H1 (cell line): ENCODE measurements around the gene ARHGEF12. TPM values are rescaled to one million over a fixed set of nuclear protein-coding genes. Genes with fewer than 3 reads are reported as not detected.

Source experiments
- CTCF ChIA-PET: fragments of 300-600 bp; sonication (Branson Sonifier 250); formaldehyde crosslinking; loops from one replicate; lab custom pipeline; 2021; ENCODE audit not compliant: partially characterized antibody; lab: Charles Lee
- POLR2A ChIA-PET: fragments of 300-600 bp; sonication (Branson Sonifier 250); formaldehyde crosslinking; loops from one replicate; lab custom pipeline; 2021; ENCODE audit warnings: inconsistent platforms; ENCODE audit not compliant: partially characterized antibody; lab: Charles Lee
- DNase-seq, 2 experiments: peaks; one replicate each; pipeline versions ENCODE4 v3.0.0 to v3.0.0-alpha.2; 2010 to 2022; ENCODE audit warnings: low spot score in 2 of 2, low read depth in 1 of 2, mixed read lengths in 1 of 2
- FAIRE-seq: peaks from 2 replicates; lab custom pipeline; 2011; peaks lifted over from hg19 to GRCh38; lab: Jason Lieb, UNC
- H2AFZ ChIP-seq: 2 replicates; pipeline ENCODE4 v1.8.1; 2012; ENCODE audit warnings: low read length, inconsistent platforms
- H2AK5ac ChIP-seq: 2 replicates; pipeline ENCODE4 v1.6.1; 2013; ENCODE audit warnings: low read depth, low read length
- H2BK120ac ChIP-seq: replicated peaks from 2 replicates; pipeline ENCODE3; 2013; ENCODE audit warnings: low read depth, low read length, inconsistent platforms
- H2BK12ac ChIP-seq: 2 replicates; pipeline ENCODE4 v1.6.1; 2013; ENCODE audit warnings: low read depth, low read length
- H2BK15ac ChIP-seq: 2 replicates; pipeline ENCODE4 v1.6.1; 2013; ENCODE audit warnings: low read length
- H2BK20ac ChIP-seq: 2 replicates; pipeline ENCODE4 v1.6.1; 2013; ENCODE audit warnings: low read length
- H2BK5ac ChIP-seq: 2 replicates; pipeline ENCODE4 v1.6.1; 2013; ENCODE audit warnings: low read depth, low read length
- H3K14ac ChIP-seq: 2 replicates; pipeline ENCODE4 v1.6.1; 2013; ENCODE audit warnings: inconsistent platforms; ENCODE audit not compliant: insufficient read length
- H3K18ac ChIP-seq: 2 replicates; pipeline ENCODE4 v1.6.1; 2013; ENCODE audit warnings: low read length; ENCODE audit errors: extremely low read depth
- H3K23ac ChIP-seq: 2 replicates; pipeline ENCODE4 v1.6.1; 2013; ENCODE audit warnings: inconsistent platforms; ENCODE audit not compliant: insufficient read length
- H3K23me2 ChIP-seq: 2 replicates; pipeline ENCODE4 v1.6.1; 2013; ENCODE audit warnings: low read depth, low read length
- H3K27ac ChIP-seq: 2 replicates; pipeline ENCODE4 v1.6.1; 2011; ENCODE audit warnings: low read depth, low read length, inconsistent platforms
- H3K27me3 ChIP-seq, 4 experiments: replicated peaks in 1 of 4; 1 replicate in 1 of 4; 2 replicates in 3 of 4; pipeline versions ENCODE4 v1.6.1 to v1.8.1; 2011 to 2013; ENCODE audit warnings: low read length in 3 of 4, mild to moderate bottlenecking in 3 of 4, inconsistent platforms in 2 of 4, mixed read lengths in 2 of 4, moderate library complexity in 1 of 4; ENCODE audit not compliant: control insufficient read depth in 3 of 4, insufficient read depth in 3 of 4; ENCODE audit errors: extremely low read depth in 1 of 4
- H3K36me3 ChIP-seq, 4 experiments: 2 replicates each; pipeline versions ENCODE4 v1.6.1 to v1.8.1; 2011 to 2013; ENCODE audit warnings: mild to moderate bottlenecking in 4 of 4, low read length in 3 of 4, moderate library complexity in 2 of 4, control low read depth in 1 of 4, inconsistent platforms in 1 of 4; ENCODE audit not compliant: insufficient read depth in 4 of 4, control insufficient read depth in 2 of 4
- H3K4ac ChIP-seq: replicated peaks from 2 replicates; pipeline ENCODE3; 2013; ENCODE audit warnings: low read length, low read depth, mixed read lengths, inconsistent platforms; ENCODE audit not compliant: insufficient read length
- H3K4me1 ChIP-seq, 4 experiments: replicated peaks in 1 of 4; 1 replicate in 1 of 4; 2 replicates in 3 of 4; pipeline versions ENCODE4 v1.6.1 to v1.8.1; 2011 to 2013; ENCODE audit warnings: low read length in 3 of 4, inconsistent platforms in 2 of 4, mixed read lengths in 1 of 4; ENCODE audit not compliant: insufficient read depth in 4 of 4, control insufficient read depth in 3 of 4
- H3K4me2 ChIP-seq, 2 experiments: 2 replicates each; pipeline versions ENCODE4 v1.6.1 to v1.8.1; 2011 to 2013; ENCODE audit warnings: low read depth in 2 of 2, low read length in 2 of 2, control low read depth in 1 of 2, inconsistent platforms in 1 of 2, mild to moderate bottlenecking in 1 of 2; ENCODE audit not compliant: insufficient read depth in 1 of 2
- H3K4me3 ChIP-seq, 4 experiments: fragments of 200-600, 300-600 bp in 1 of 4; sonication (generic), shearing (Covaris generic), sonication (Bioruptor Twin) in 1 of 4; 2 replicates each; pipeline versions ENCODE4 v1.5.1 to v1.8.1; 2011 to 2016; ENCODE audit warnings: low read length in 4 of 4, low read depth in 3 of 4, control low read depth in 2 of 4, inconsistent platforms in 2 of 4, mild to moderate bottlenecking in 2 of 4, mixed read lengths in 1 of 4, moderate library complexity in 1 of 4; ENCODE audit not compliant: insufficient read depth in 2 of 4; ENCODE audit errors: extremely low read depth in 1 of 4
- H3K56ac ChIP-seq: replicated peaks from 2 replicates; pipeline ENCODE3; 2013; ENCODE audit warnings: low read depth, mild to moderate bottlenecking, mixed read lengths, low read length, inconsistent platforms; ENCODE audit not compliant: insufficient read length
- H3K79me1 ChIP-seq: 2 replicates; pipeline ENCODE4 v1.6.1; 2013; ENCODE audit warnings: low read depth, low read length, control low read depth
- H3K79me2 ChIP-seq, 2 experiments: 2 replicates each; pipeline versions ENCODE4 v1.6.1 to v1.8.1; 2012 to 2013; ENCODE audit warnings: low read length in 2 of 2, mild to moderate bottlenecking in 2 of 2, inconsistent platforms in 1 of 2; ENCODE audit not compliant: insufficient read depth in 2 of 2, control insufficient read depth in 1 of 2
- H3K9ac ChIP-seq, 4 experiments: replicated peaks in 1 of 4; 1 replicate in 1 of 4; 2 replicates in 3 of 4; pipeline versions ENCODE4 v1.6.1 to v1.8.1; 2011 to 2013; ENCODE audit warnings: low read depth in 3 of 4, low read length in 3 of 4, control low read depth in 2 of 4, mild to moderate bottlenecking in 2 of 4, moderate library complexity in 2 of 4, inconsistent platforms in 1 of 4; ENCODE audit errors: extremely low read depth in 1 of 4
- H3K9me3 ChIP-seq, 2 experiments: 2 replicates each; pipeline versions ENCODE4 v1.6.1 to v1.8.1; 2012 to 2013; ENCODE audit warnings: mild to moderate bottlenecking in 2 of 2, moderate library complexity in 2 of 2, control low read depth in 1 of 2, inconsistent platforms in 1 of 2, low read depth in 1 of 2, low read length in 1 of 2, mixed read lengths in 1 of 2; ENCODE audit not compliant: insufficient read depth in 2 of 2
- H4K20me1 ChIP-seq, 2 experiments: replicated peaks in 1 of 2; 2 replicates each; pipeline versions ENCODE3 to v1.8.1; 2011 to 2013; ENCODE audit warnings: inconsistent platforms in 2 of 2, low read length in 2 of 2, mild to moderate bottlenecking in 1 of 2; ENCODE audit not compliant: insufficient read depth in 2 of 2, control insufficient read depth in 1 of 2
- H4K5ac ChIP-seq: 2 replicates; pipeline ENCODE4 v1.6.1; 2013; ENCODE audit warnings: low read length, low read depth, mixed read lengths, inconsistent platforms; ENCODE audit not compliant: insufficient read length
- H4K8ac ChIP-seq: 2 replicates; pipeline ENCODE4 v1.8.0; 2013; ENCODE audit warnings: mild to moderate bottlenecking, moderate library complexity, low read length, inconsistent platforms; ENCODE audit not compliant: insufficient read depth; ENCODE audit errors: extremely low read depth
- H4K91ac ChIP-seq: replicated peaks from 2 replicates; pipeline ENCODE3; 2013; ENCODE audit warnings: low read length, mixed read lengths, inconsistent platforms; ENCODE audit not compliant: insufficient read length
- BACH1 ChIP-seq: IDR thresholded peaks from 2 replicates; pipeline ENCODE4 v1.6.1; 2012; ENCODE audit warnings: low read length, improper control_type of control experiment
- BCL11A ChIP-seq, 2 experiments: IDR thresholded peaks; one replicate each; pipeline ENCODE4 v1.6.1; 2011; ENCODE audit warnings: low read depth in 2 of 2, low read length in 2 of 2, mild to moderate bottlenecking in 2 of 2
- HDAC2 ChIP-seq, 2 experiments: fragments of 300-600 bp in 1 of 2; sonication (generic) in 1 of 2; IDR thresholded peaks; 2 replicates each; pipeline ENCODE4 v1.6.1; 2011 to 2012; ENCODE audit warnings: low read depth in 2 of 2, low read length in 2 of 2, mild to moderate bottlenecking in 2 of 2, moderate library complexity in 2 of 2, borderline replicate concordance in 1 of 2, inconsistent platforms in 1 of 2
- KDM1A ChIP-seq: fragments of 200-600, 300-600 bp; sonication (generic); IDR thresholded peaks from 2 replicates; pipeline ENCODE4 v1.7.1; 2016; ENCODE audit warnings: mild to moderate bottlenecking, low read length, borderline replicate concordance
- POU5F1 ChIP-seq: IDR thresholded peaks from 2 replicates; pipeline ENCODE4 v1.6.1; 2011; ENCODE audit warnings: low read depth, mild to moderate bottlenecking, low read length, moderate library complexity
- RFX5 ChIP-seq: IDR thresholded peaks from 2 replicates; pipeline ENCODE4 v1.6.1; 2011; ENCODE audit warnings: low read depth, low read length, improper control_type of control experiment, borderline replicate concordance
- SUZ12 ChIP-seq: fragments of 200-600 bp; sonication (generic); IDR thresholded peaks from 2 replicates; pipeline ENCODE4 v1.6.1; 2012; ENCODE audit warnings: mild to moderate bottlenecking, inconsistent platforms, low read length, moderate library complexity, mixed read lengths
- TEAD4 ChIP-seq: IDR thresholded peaks from 2 replicates; pipeline ENCODE4 v1.6.1; 2012; ENCODE audit warnings: low read depth, low read length, inconsistent platforms, mixed read lengths
- WGBS, 2 experiments: shearing (Covaris generic) in 1 of 2; methylation state at CpG; one replicate each; pipeline versions ENCODE4 v1.1.6 to v1.1.7; 2013 to 2015; ENCODE audit warnings: low lambda C conversion rate in 2 of 2, mixed read lengths in 2 of 2, inconsistent platforms in 1 of 2, low coverage in 1 of 2, missing lambda C conversion rate in 1 of 2; ENCODE audit not compliant: insufficient replicate concordance in 2 of 2, insufficient coverage in 1 of 2, insufficient read length in 1 of 2; ENCODE audit errors: extremely low coverage in 1 of 2, missing lambda C conversion rate in 1 of 2; 5-methylcytosine and 5-hydroxymethylcytosine counted together
- polyA plus RNA-seq, 7 experiments: library from polyadenylated mRNA; depleted of rRNA in 3 of 7; stranded (reverse) in 5 of 7; unstranded in 2 of 7; fragments of >200 nt in 5 of 7; fragments of 200-250 nt in 2 of 7; gene quantifications; 1 replicate in 5 of 7; 2 replicates in 1 of 7; 4 replicates in 1 of 7; pipeline versions ENCODE4 v1.2.1 to v1.2.3, GENCODE V29; 2011 to 2013; ENCODE audit warnings: missing spikeins in 2 of 7, mixed read lengths in 2 of 7
- total RNA-seq: library from RNA; stranded (reverse); fragmentation: NEBNext Ultra II Directional; extraction: Animal tissue kit (Norgen Biotek cat#: 25700); gene quantifications from 2 replicates; pipeline ENCODE4 v1.2.1, GENCODE V29; 2021
- TF ChIP-seq, protein P1 (sequence below): IDR thresholded peaks from 2 replicates; pipeline ENCODE4 v1.6.1; 2012; ENCODE audit warnings: low read length, inconsistent platforms

ARHGEF12 gene
- total and polyA plus RNA-seq, 2 of the 8 experiments (the other 6 are each of a cell fraction or from before 2014, with no cell fraction given): 5.1 to 33.7 TPM

DNA sequence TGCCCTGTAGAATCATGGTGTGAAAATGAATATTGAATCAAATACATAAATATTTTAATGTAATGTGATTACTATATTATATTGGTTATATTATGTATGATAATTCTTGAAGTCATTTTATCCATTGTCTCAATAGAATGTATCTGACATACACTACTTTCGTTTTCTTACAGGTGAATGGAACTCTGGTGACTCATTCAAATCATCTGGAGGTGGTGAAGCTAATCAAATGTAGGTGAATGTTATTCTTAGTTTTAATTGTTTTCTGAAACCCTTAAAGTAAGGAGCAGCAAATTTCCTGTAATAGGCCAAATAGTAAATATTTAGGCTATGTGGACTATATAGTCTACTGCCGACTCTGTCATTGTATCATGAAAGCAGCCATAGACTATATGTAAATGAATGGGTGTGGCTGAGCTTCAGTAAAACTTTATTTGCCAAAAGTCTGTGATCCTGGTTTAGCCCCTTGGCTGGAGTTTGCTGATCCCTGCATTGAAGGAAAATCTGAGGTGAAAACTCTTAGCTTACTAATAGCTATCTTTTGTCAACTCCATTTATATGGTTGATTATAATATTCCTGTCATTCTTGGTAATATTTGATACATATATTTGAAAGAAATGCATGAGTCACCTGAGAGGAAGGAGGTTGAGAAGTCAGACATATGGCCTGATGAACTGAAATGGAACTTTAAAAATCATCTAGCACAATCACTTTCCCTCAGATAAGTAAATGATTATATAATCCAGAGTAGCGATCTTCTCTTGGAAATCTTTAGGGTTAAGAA, 88.2 kb downstream of the ARHGEF12 start:
- Histone ChIP-seq H3K27ac (no peak overlapping the region), H3K9me3 (no peaks in the 10 kb centered on the region), H3K36me3 (peaks cover 0 to 2% (median 0%) of the 10 kb centered on the region in 4 experiments; a peak in 1 of 8 replicates), H2BK20ac (no peak overlapping the region), H2AK5ac (no peak overlapping the region), H3K27me3 (no peaks in the 10 kb centered on the region), H4K91ac (no peak overlapping the region), H3K4ac (no peak overlapping the region), H3K79me1 (no peaks in the 10 kb centered on the region), H3K18ac (no peak overlapping the region), H2AFZ (no peak overlapping the region), H2BK15ac (no peak overlapping the region), H4K20me1 (peaks cover 0 to 2% of the 10 kb centered on the region in 2 experiments), H3K4me3 (no peak overlapping the region), H2BK120ac (no peak overlapping the region), H3K14ac (no peak overlapping the region), H4K8ac (no peak overlapping the region), H3K56ac (no peak overlapping the region), H2BK5ac (no peak overlapping the region), H4K5ac (no peak overlapping the region), H3K23ac (no peak overlapping the region), H3K9ac (no peak overlapping the region), H3K4me1 (no peaks in the 10 kb centered on the region), H3K79me2 (no peaks in the 10 kb centered on the region; a peak in 1 of 4 replicates), H3K23me2 (no peaks in the 10 kb centered on the region), H3K4me2 (no peak overlapping the region), H2BK12ac (no peak overlapping the region)
- DNase-seq (no peak), FAIRE-seq (no peak)
- POLR2A ChIA-PET: no interaction called here
- CTCF ChIA-PET: interaction anchor here (0.5 to 1.4 kb wide), 2 partner anchors 21 to 90 kb away, joined by 3 read pairs; no protein-coding TSS in a partner anchor
- 95% methylated on average over 3 of the region's 3 CpGs; no CpG with 5 or more reads in 1 of the 2 experiments for WGBS, 2 experiments
- TF ChIP-seq HDAC2 (IDR thresholded peaks at IDR 0.05; ENCODE audit: borderline replicate concordance in 1 of 2, low read depth in 2 of 2, low read length in 2 of 2): no peak
- TF ChIP-seq, protein P1, sequence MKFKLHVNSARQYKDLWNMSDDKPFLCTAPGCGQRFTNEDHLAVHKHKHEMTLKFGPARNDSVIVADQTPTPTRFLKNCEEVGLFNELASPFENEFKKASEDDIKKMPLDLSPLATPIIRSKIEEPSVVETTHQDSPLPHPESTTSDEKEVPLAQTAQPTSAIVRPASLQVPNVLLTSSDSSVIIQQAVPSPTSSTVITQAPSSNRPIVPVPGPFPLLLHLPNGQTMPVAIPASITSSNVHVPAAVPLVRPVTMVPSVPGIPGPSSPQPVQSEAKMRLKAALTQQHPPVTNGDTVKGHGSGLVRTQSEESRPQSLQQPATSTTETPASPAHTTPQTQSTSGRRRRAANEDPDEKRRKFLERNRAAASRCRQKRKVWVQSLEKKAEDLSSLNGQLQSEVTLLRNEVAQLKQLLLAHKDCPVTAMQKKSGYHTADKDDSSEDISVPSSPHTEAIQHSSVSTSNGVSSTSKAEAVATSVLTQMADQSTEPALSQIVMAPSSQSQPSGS: no peak
- no peak for TF ChIP-seq KDM1A
- TF ChIP-seq TEAD4: no peak
- TF ChIP-seq BACH1: no peak
- no peak for TF ChIP-seq RFX5
- TF ChIP-seq SUZ12: no peak
- TF ChIP-seq POU5F1: no peak
- no peak for TF ChIP-seq BCL11A (IDR thresholded peaks at IDR 0.05; ENCODE audit: low read depth in 2 of 2, low read length in 2 of 2)
